ENCODE measurements around the gene ZFHX3. TPM values are rescaled to one million over a fixed set of nuclear protein-coding genes. Genes with fewer than 3 reads are reported as not detected.

ZFHX3 gene
- total and polyA plus RNA-seq, 2 donors (not counting 1 experiment from before 2014, with no cell fraction given): 4.7 to 7.3 TPM

DNA sequence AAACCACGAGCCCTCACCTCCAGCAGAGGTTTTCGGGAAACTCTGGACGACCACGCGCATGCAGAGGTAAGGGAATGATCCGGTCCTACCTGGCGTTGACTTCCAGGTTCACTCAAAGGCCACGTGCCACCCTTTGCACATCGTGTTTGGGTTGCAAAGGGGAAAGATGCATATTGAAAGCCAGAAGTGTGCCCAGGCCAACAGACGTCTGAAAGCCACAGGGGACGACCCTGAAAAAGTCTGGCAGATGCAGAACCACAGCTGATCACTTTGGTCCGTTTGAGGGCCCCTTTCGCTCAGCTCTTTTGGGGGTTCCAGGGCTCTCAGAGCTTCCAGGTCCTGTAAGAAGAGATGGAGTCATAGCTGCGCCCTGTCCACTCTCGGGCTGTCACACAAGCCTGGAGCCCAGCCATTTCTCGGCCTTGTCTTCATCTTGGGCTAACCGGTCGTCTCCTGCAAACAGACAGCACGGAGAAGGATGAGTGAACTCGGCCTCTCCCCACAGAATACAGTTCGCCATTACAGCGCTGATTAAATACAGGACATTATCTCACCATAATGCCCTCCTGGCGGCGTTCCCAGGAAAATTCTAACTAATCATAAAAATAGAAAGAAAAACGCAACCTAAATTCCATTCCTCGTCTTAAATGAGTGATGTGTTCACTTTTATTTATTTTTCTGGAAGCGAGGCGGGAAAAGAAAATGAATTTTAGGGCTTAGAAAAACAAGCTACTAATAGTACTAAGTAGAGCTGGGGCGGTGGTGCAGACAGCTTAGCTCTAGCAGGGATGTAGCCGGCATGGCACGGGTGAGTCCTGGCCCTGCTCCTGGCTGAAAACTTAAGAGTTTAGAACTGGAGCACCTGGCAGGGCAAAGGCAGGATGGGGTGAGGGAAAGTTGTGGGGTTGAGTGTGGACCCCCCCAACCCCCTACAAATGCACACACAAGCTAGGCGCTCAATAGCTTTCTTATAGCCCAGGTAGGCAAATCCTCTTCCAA lies 45.5 kb upstream of the ZFHX3 start:
- Histone ChIP-seq H3K4me2 (ENCODE audit: extremely low read depth, insufficient read depth, low read length) (peak overlapping the region; percentile 29), H3K36me3 (ENCODE audit: control insufficient read depth, insufficient read depth, low read length) (no peaks in the 10 kb centered on the region), H3K9ac (ENCODE audit: insufficient read depth, low read length) (no peak overlapping the region), H3K4me3 (replicated peaks in 1 of 4; ENCODE audit: control extremely low read depth in 1 of 4, insufficient read depth in 1 of 4, low read depth in 3 of 4, low read length in 4 of 4) (no peak overlapping the region), H3K27me3 (ENCODE audit: control insufficient read depth, insufficient read depth, low read length) (no peaks in the 10 kb centered on the region), H3K4me1 (ENCODE audit: control insufficient read depth, extremely low read depth, insufficient read depth, low read length) (peaks cover 9% of the 10 kb centered on the region), H3K9me3 (ENCODE audit: control insufficient read depth, insufficient read depth, low read depth, low read length) (no peaks in the 10 kb centered on the region), H2AFZ (ENCODE audit: low read length) (peak overlapping the region; percentile 16), H4K20me1 (ENCODE audit: control insufficient read depth, extremely low read depth, insufficient read depth, low read length) (no peaks in the 10 kb centered on the region), H3K27ac (ENCODE audit: insufficient read depth, low read length) (no peak overlapping the region), H3K79me2 (ENCODE audit: control insufficient read depth, insufficient read depth, low read length) (no peaks in the 10 kb centered on the region)
- TF ChIP-seq, protein P1, sequence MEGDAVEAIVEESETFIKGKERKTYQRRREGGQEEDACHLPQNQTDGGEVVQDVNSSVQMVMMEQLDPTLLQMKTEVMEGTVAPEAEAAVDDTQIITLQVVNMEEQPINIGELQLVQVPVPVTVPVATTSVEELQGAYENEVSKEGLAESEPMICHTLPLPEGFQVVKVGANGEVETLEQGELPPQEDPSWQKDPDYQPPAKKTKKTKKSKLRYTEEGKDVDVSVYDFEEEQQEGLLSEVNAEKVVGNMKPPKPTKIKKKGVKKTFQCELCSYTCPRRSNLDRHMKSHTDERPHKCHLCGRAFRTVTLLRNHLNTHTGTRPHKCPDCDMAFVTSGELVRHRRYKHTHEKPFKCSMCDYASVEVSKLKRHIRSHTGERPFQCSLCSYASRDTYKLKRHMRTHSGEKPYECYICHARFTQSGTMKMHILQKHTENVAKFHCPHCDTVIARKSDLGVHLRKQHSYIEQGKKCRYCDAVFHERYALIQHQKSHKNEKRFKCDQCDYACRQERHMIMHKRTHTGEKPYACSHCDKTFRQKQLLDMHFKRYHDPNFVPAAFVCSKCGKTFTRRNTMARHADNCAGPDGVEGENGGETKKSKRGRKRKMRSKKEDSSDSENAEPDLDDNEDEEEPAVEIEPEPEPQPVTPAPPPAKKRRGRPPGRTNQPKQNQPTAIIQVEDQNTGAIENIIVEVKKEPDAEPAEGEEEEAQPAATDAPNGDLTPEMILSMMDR (conservative IDR thresholded peaks at IDR 0.05 in 1 of 2, IDR thresholded peaks at IDR 0.05 in 1 of 2; ENCODE audit: low read depth in 1 of 2, low read length in 2 of 2): no peak
- DNase-seq (ENCODE audit: low read depth in 2 of 2): peak; percentile 48 to 52

DNA sequence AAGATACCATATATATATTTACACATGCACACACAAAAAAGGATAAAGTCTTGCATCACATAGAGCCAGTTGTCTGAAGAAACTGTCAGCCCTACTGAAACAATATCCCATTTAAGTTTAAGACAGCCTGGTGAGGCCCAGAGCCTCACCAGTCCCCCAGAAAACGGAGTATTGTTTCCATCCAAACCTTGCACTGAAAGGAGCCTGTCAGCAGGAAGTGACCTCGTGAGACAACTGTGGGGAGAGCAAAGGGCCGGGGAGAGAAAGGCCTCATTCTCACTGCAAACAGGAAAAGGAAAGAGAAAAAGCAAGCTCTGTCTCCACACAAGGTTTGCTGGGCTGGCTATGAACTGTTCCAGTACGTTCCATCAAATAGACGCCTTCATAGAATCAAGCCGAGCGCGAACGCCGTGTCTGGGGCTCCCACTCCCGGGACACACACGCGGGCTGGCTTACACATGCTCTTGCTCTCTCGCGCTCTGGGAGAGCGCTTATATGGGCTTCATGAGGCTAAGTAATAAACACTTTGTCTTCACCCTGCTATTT lies 44.4 kb upstream of the ZFHX3 start:
- Histone ChIP-seq H3K9me3 (ENCODE audit: control insufficient read depth, insufficient read depth, low read depth, low read length) (no peaks in the 10 kb centered on the region), H3K4me1 (ENCODE audit: control insufficient read depth, extremely low read depth, insufficient read depth, low read length) (peaks cover 9% of the 10 kb centered on the region), H3K4me3 (replicated peaks in 1 of 4; ENCODE audit: control extremely low read depth in 1 of 4, insufficient read depth in 1 of 4, low read depth in 3 of 4, low read length in 4 of 4) (no peak overlapping the region), H3K79me2 (ENCODE audit: control insufficient read depth, insufficient read depth, low read length) (no peaks in the 10 kb centered on the region), H3K4me2 (ENCODE audit: extremely low read depth, insufficient read depth, low read length) (no peak overlapping the region), H3K27ac (ENCODE audit: insufficient read depth, low read length) (no peak overlapping the region), H2AFZ (ENCODE audit: low read length) (no peak overlapping the region), H3K36me3 (ENCODE audit: control insufficient read depth, insufficient read depth, low read length) (no peaks in the 10 kb centered on the region), H3K27me3 (ENCODE audit: control insufficient read depth, insufficient read depth, low read length) (no peaks in the 10 kb centered on the region), H4K20me1 (ENCODE audit: control insufficient read depth, extremely low read depth, insufficient read depth, low read length) (no peaks in the 10 kb centered on the region), H3K9ac (ENCODE audit: insufficient read depth, low read length) (no peak overlapping the region)
- DNase-seq (ENCODE audit: low read depth in 2 of 2): no peak
- TF ChIP-seq EZH2 (IDR thresholded peaks at IDR 0.05; ENCODE audit: low read length, missing control alignments): no peak
- TF ChIP-seq, protein P1 (conservative IDR thresholded peaks at IDR 0.05 in 1 of 2, IDR thresholded peaks at IDR 0.05 in 1 of 2; ENCODE audit: low read depth in 1 of 2, low read length in 2 of 2): no peak

DNA sequence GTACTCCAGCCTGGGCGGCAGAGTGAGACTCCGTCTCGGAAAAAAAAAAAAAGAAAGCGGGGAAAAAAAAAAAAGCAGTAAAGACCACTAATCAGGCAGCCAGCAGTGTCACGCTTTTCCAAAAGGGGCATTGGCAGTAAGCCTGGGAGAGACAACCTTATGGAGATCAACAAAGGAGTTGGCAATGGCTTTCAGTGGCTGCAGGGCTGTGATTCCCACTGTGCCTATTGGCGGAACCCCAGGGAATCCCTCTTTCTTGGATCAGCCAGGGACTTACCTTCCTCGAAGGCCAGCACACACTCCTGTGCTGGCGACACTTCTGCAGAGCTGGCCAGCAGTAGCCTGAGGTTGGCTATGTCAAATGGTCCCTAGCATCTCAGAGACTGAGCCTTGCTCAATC lies 43.2 kb upstream of the ZFHX3 start:
- H3K4me1 ChIP-seq (ENCODE audit: control insufficient read depth, extremely low read depth, insufficient read depth, low read length): peaks cover 9% of the 10 kb centered on the region
- no peaks in the 10 kb centered on the region for H4K20me1 ChIP-seq (ENCODE audit: control insufficient read depth, extremely low read depth, insufficient read depth, low read length)
- no peaks in the 10 kb centered on the region for H3K36me3 ChIP-seq (ENCODE audit: control insufficient read depth, insufficient read depth, low read length)
- TF ChIP-seq EZH2 (IDR thresholded peaks at IDR 0.05; ENCODE audit: low read length, missing control alignments): no peak
- TF ChIP-seq, protein P1 (conservative IDR thresholded peaks at IDR 0.05 in 1 of 2, IDR thresholded peaks at IDR 0.05 in 1 of 2; ENCODE audit: low read depth in 1 of 2, low read length in 2 of 2): no peak
- no peaks in the 10 kb centered on the region for H3K79me2 ChIP-seq (ENCODE audit: control insufficient read depth, insufficient read depth, low read length)
- no peak overlapping the region for H3K4me3 ChIP-seq (replicated peaks in 1 of 4; ENCODE audit: control extremely low read depth in 1 of 4, insufficient read depth in 1 of 4, low read depth in 3 of 4, low read length in 4 of 4)
- no peak overlapping the region for H2AFZ ChIP-seq (ENCODE audit: low read length)
- H3K27me3 ChIP-seq (ENCODE audit: control insufficient read depth, insufficient read depth, low read length): no peaks in the 10 kb centered on the region
- H3K4me2 ChIP-seq (ENCODE audit: extremely low read depth, insufficient read depth, low read length): no peak overlapping the region
- DNase-seq (ENCODE audit: low read depth in 2 of 2): no peak
- H3K9ac ChIP-seq (ENCODE audit: insufficient read depth, low read length): no peak overlapping the region
- no peaks in the 10 kb centered on the region for H3K9me3 ChIP-seq (ENCODE audit: control insufficient read depth, insufficient read depth, low read depth, low read length)
- H3K27ac ChIP-seq (ENCODE audit: insufficient read depth, low read length): no peak overlapping the region

Measured in fibroblast of lung (primary cell).